ENCODE measurements around the gene UQCC2.

GRCh38 chr6:33671744-33672072 lies 39.8 kb downstream of the UQCC2 start:
- TF ChIP-seq ZFX (IDR thresholded peaks at IDR 0.05; ENCODE audit: borderline replicate concordance) (no peak), CTCF (IDR thresholded peaks at IDR 0.05) (no peak)

Measured in 22Rv1 (cell line).